ENCODE results near the gene PWWP2B. TPM values are rescaled to one million over a fixed set of nuclear protein-coding genes. Genes with fewer than 3 reads are reported as not detected.

The PWWP2B gene
- total RNA-seq, 1 donor from 2014 or later = 9.4 TPM

GRCh38 chr10:132406181-132406580, 9.2 kb downstream of the PWWP2B start:
- intact Hi-C loops (cut with micrococcal nuclease) = no loop called here

- intact Hi-C loops (cut with micrococcal nuclease) = no loop called here
These were observed 9.8 kb downstream of the PWWP2B start for GRCh38 chr10:132406750-132407149.

GRCh38 chr10:132407243-132407746, 10.3 kb downstream of the PWWP2B start:
- intact Hi-C loops (cut with micrococcal nuclease) = no loop called here

GRCh38 chr10:132407846-132408278, 10.9 kb downstream of the PWWP2B start:
- intact Hi-C loops (cut with micrococcal nuclease) = no loop called here

- intact Hi-C loops (cut with micrococcal nuclease) = no loop called here
These were observed 11.4 kb downstream of the PWWP2B start for GRCh38 chr10:132408367-132408781.

- intact Hi-C loops (cut with micrococcal nuclease) = no loop called here
These were observed 12.0 kb downstream of the PWWP2B start for GRCh38 chr10:132408823-132409666.

- intact Hi-C loops (cut with micrococcal nuclease) = no loop called here
These were observed 12.6 kb downstream of the PWWP2B start for GRCh38 chr10:132409667-132410028.

- intact Hi-C loops (cut with micrococcal nuclease) = no loop called here
These were observed 13.2 kb downstream of the PWWP2B start for GRCh38 chr10:132410056-132410778.

GRCh38 chr10:132410779-132411532, 14.0 kb downstream of the PWWP2B start:
- intact Hi-C loops (cut with micrococcal nuclease) = no loop called here

- intact Hi-C loops (cut with micrococcal nuclease) = no loop called here
These were observed 14.7 kb downstream of the PWWP2B start for GRCh38 chr10:132411561-132412253.

- intact Hi-C loops (cut with micrococcal nuclease) = no loop called here
These were observed 15.6 kb downstream of the PWWP2B start for GRCh38 chr10:132412316-132413192.

GRCh38 chr10:132413226-132414205, 16.5 kb downstream of the PWWP2B start:
- intact Hi-C loops (cut with micrococcal nuclease) = no loop called here

- intact Hi-C loops (cut with micrococcal nuclease) = no loop called here
These were observed 17.5 kb downstream of the PWWP2B start for GRCh38 chr10:132414402-132415016.

- intact Hi-C loops (cut with micrococcal nuclease) = no loop called here
These were observed 18.3 kb downstream of the PWWP2B start for GRCh38 chr10:132415255-132415654.

GRCh38 chr10:132415956-132416355, 19.0 kb downstream of the PWWP2B start:
- intact Hi-C loops (cut with micrococcal nuclease) = no loop called here

GRCh38 chr10:132416566-132417256, 19.7 kb downstream of the PWWP2B start:
- intact Hi-C loops (cut with micrococcal nuclease) = no loop called here

GRCh38 chr10:132417257-132417910, 20.4 kb downstream of the PWWP2B start:
- intact Hi-C loops (cut with micrococcal nuclease) = no loop called here
